Measurements from ENCODE around the gene CSGALNACT2. TPM values are rescaled to one million over a fixed set of nuclear protein-coding genes. Genes with fewer than 3 reads are reported as not detected.

CSGALNACT2 gene
- total and polyA plus RNA-seq, 3 donors from 2014 or later = 13.9 to 17.9 (median 16.7) TPM

GRCh38 chr10:43196131-43196980 lies 58.1 kb downstream of the CSGALNACT2 start:
- no peak for DNase-seq
- TF ChIP-seq POLR2A (IDR thresholded peaks at IDR 0.05) (no peak), CTCF (IDR thresholded peaks at IDR 0.05) (no peak)
- intact Hi-C loops (cut with DNase I; ENCODE audit: low total_unique reads) = no loop called here
- no peaks in the 10 kb centered on the region for H3K4me1 ChIP-seq
- 92 to 96% methylated on average over 16 to 20 of the region's 20 CpGs for WGBS, 2 donors
- H3K9me3 ChIP-seq = no peaks in the 10 kb centered on the region
- H3K27me3 ChIP-seq = no peaks in the 10 kb centered on the region
- no peak overlapping the region for H3K4me3 ChIP-seq
- no peaks in the 10 kb centered on the region for H3K36me3 ChIP-seq (ENCODE audit: low read depth, missing control alignments)
- H3K27ac ChIP-seq = no peak overlapping the region

GRCh38 chr10:43196981-43197833 lies 59.0 kb downstream of the CSGALNACT2 start:
- H3K27ac ChIP-seq = no peak overlapping the region
- no peaks in the 10 kb centered on the region for H3K36me3 ChIP-seq (ENCODE audit: low read depth, missing control alignments)
- TF ChIP-seq POLR2A (IDR thresholded peaks at IDR 0.05) = no peak
- TF ChIP-seq CTCF (IDR thresholded peaks at IDR 0.05) = no peak
- H3K4me1 ChIP-seq = peaks cover 4% of the 10 kb centered on the region
- no peak for DNase-seq
- no peaks in the 10 kb centered on the region for H3K9me3 ChIP-seq
- intact Hi-C loops (cut with DNase I; ENCODE audit: low total_unique reads) = no loop called here
- WGBS, 2 donors = 94 to 96% methylated on average over 16 to 20 of the region's 20 CpGs
- H3K4me3 ChIP-seq = no peak overlapping the region
- no peaks in the 10 kb centered on the region for H3K27me3 ChIP-seq

- intact Hi-C loops (cut with DNase I; ENCODE audit: low total_unique reads) = no loop called here
Observed at GRCh38 chr10:43197834-43198681, 59.8 kb downstream of the CSGALNACT2 start.

GRCh38 chr10:43198682-43199005 lies 60.4 kb downstream of the CSGALNACT2 start:
- Histone ChIP-seq H3K27ac (no peak overlapping the region), H3K4me3 (no peak overlapping the region), H3K27me3 (no peaks in the 10 kb centered on the region), H3K9me3 (no peaks in the 10 kb centered on the region), H3K4me1 (peaks cover 7% of the 10 kb centered on the region), H3K36me3 (ENCODE audit: low read depth, missing control alignments) (no peaks in the 10 kb centered on the region)
- DNase-seq = no peak
- TF ChIP-seq CTCF (IDR thresholded peaks at IDR 0.05) = no peak
- TF ChIP-seq POLR2A (IDR thresholded peaks at IDR 0.05) = no peak
- intact Hi-C loops (cut with DNase I; ENCODE audit: low total_unique reads) = no loop called here
- WGBS, 2 donors = 92 to 96% methylated on average over 4 to 10 of the region's 10 CpGs

More at GRCh38 chr10:43197834-43198681, 59.8 kb downstream of the CSGALNACT2 start:
- no peaks in the 10 kb centered on the region for H3K27me3 ChIP-seq
- H3K36me3 ChIP-seq (ENCODE audit: low read depth, missing control alignments) = no peaks in the 10 kb centered on the region
- H3K9me3 ChIP-seq = no peaks in the 10 kb centered on the region
- TF ChIP-seq CTCF (IDR thresholded peaks at IDR 0.05) (no peak), POLR2A (IDR thresholded peaks at IDR 0.05) (no peak)
- no peak overlapping the region for H3K27ac ChIP-seq
- no peak overlapping the region for H3K4me3 ChIP-seq
- DNase-seq = no peak
- H3K4me1 ChIP-seq = peaks cover 7% of the 10 kb centered on the region
- 88 to 90% methylated on average over 5 to 15 of the region's 15 CpGs for WGBS, 2 donors

All from testis (tissue), 3 donors.